HEK293T (cell line): ENCODE measurements around the gene TCF3.

Experiments used
- ARNT ChIP-seq: fragments of 450-650 bp; IDR thresholded peaks from 2 replicates; pipeline ENCODE4 v1.6.1; 2017; ENCODE audit warnings: mild to moderate bottlenecking
- ELF4 ChIP-seq: fragments of 450-650 bp; IDR thresholded peaks from 2 replicates; pipeline ENCODE4 v1.6.1; 2017; ENCODE audit warnings: antibody characterized with exemption
- FOXA1 ChIP-seq: fragments of 450-650 bp; IDR thresholded peaks from 2 replicates; pipeline ENCODE4 v1.6.1; 2016; ENCODE audit warnings: mild to moderate bottlenecking
- FOXM1 ChIP-seq: fragments of 450-650 bp; IDR thresholded peaks from 2 replicates; pipeline ENCODE4 v1.6.1; 2017; ENCODE audit warnings: mild to moderate bottlenecking, borderline replicate concordance
- L3MBTL2 ChIP-seq: fragments of 450-650 bp; conservative IDR thresholded peaks from 2 replicates; pipeline ENCODE4 v1.6.1; 2016; ENCODE audit warnings: mild to moderate bottlenecking
- LEF1 ChIP-seq: fragments of 450-650 bp; IDR thresholded peaks from 2 replicates; pipeline ENCODE4 v1.6.1; 2017; ENCODE audit warnings: mild to moderate bottlenecking, borderline replicate concordance
- SP1 ChIP-seq: fragments of 450-650 bp; IDR thresholded peaks from 2 replicates; pipeline ENCODE4 v1.6.1; 2017
- SUZ12 ChIP-seq: fragments of 450-650 bp; IDR thresholded peaks from 2 replicates; pipeline ENCODE4 v1.6.1; 2016; ENCODE audit warnings: mild to moderate bottlenecking
- TARDBP ChIP-seq: fragments of 450-650 bp; IDR thresholded peaks from 2 replicates; pipeline ENCODE4 v1.6.1; 2016
- TF ChIP-seq, protein P1 (sequence below): fragments of 450-650 bp; IDR thresholded peaks from 2 replicates; pipeline ENCODE4 v1.6.1; 2016

DNA sequence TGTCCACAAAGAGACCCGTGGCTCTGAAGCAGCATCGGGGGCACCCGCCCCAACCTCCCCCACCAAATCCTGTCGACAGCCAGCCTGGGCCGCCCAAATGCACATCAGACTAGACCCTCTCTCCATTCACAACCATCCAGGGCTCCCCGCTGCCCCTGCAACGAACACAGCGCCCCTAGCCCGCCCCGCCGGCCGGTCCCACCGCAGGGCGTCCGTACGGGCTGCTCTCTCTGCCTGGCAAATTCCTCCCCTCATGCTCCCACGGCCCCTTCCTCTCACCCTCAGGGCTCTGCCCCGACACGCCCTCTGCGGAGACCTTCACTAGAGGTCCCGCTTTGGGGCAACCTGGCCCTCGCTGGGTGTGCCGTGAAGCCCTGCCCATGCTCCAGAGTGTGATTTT lies 7.1 kb downstream of the TCF3 start:
- TF ChIP-seq ELF4 (no peak), ARNT (no peak), L3MBTL2 (no peak), FOXA1 (no peak), SUZ12 (no peak), FOXM1 (no peak), SP1 (no peak), LEF1 (no peak), TARDBP (no peak)
- TF ChIP-seq, protein P1, sequence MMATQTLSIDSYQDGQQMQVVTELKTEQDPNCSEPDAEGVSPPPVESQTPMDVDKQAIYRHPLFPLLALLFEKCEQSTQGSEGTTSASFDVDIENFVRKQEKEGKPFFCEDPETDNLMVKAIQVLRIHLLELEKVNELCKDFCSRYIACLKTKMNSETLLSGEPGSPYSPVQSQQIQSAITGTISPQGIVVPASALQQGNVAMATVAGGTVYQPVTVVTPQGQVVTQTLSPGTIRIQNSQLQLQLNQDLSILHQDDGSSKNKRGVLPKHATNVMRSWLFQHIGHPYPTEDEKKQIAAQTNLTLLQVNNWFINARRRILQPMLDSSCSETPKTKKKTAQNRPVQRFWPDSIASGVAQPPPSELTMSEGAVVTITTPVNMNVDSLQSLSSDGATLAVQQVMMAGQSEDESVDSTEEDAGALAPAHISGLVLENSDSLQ = no peak
